Skeletal muscle cell (primary cell): ENCODE measurements around the gene STX3.

Experiments
- DNase-seq: peaks from one replicate; pipeline ENCODE4 v3.0.0-alpha.2; 2010; ENCODE audit warnings: low read depth
- H3K4me3 ChIP-seq: 2 replicates; pipeline ENCODE4 v1.5.1; 2011; ENCODE audit warnings: low read depth, mild to moderate bottlenecking, control low read depth, low read length, moderate library complexity

STX3 gene

GRCh38 chr11:59754859-59755700 lies at the start of gene STX3:
Gene STX3, plus strand, starts transcription at chr11:59755376. Its CDS starts 230 bp downstream, at chr11:59755606.
- H3K4me3 ChIP-seq, result peak within 1 kb of the TSS; percentile 84
- no peak for DNase-seq

- peak; percentile 39 for DNase-seq
Observed at GRCh38 chr11:59706518-59707285, 48.5 kb upstream of the STX3 start.

GRCh38 chr11:59707371-59707770 lies 47.8 kb upstream of the STX3 start:
- H3K4me3 ChIP-seq, result no peak overlapping the region
- no peak for DNase-seq

More at GRCh38 chr11:59706518-59707285, 48.5 kb upstream of the STX3 start:
- H3K4me3 ChIP-seq, result no peak overlapping the region

- no peak overlapping the region for H3K4me3 ChIP-seq
- DNase-seq, result no peak
Observed at GRCh38 chr11:59708537-59708936, 46.6 kb upstream of the STX3 start.

GRCh38 chr11:59710136-59710847 lies 44.9 kb upstream of the STX3 start:
- DNase-seq, result no peak
- H3K4me3 ChIP-seq, result no peak overlapping the region

GRCh38 chr11:59713745-59714144 lies 41.4 kb upstream of the STX3 start, which contains the start of gene OR10V1:
Gene OR10V1, minus strand, starts transcription at chr11:59713845. Its CDS starts 0 bp downstream, at chr11:59713845.
- DNase-seq, result no peak
- H3K4me3 ChIP-seq, result no peak within 1 kb of the TSS

- no peak overlapping the region for H3K4me3 ChIP-seq
- DNase-seq, result no peak
Observed at GRCh38 chr11:59716051-59716450, 39.1 kb upstream of the STX3 start.

GRCh38 chr11:59719556-59719955 lies 35.6 kb upstream of the STX3 start:
- DNase-seq, result no peak

GRCh38 chr11:59724066-59724465 lies 31.1 kb upstream of the STX3 start:
- H3K4me3 ChIP-seq, result no peak overlapping the region
- no peak for DNase-seq

More at GRCh38 chr11:59719556-59719955, 35.6 kb upstream of the STX3 start:
- H3K4me3 ChIP-seq, result no peak overlapping the region

- no peak overlapping the region for H3K4me3 ChIP-seq
- no peak for DNase-seq
Observed at GRCh38 chr11:59727426-59727825, 27.8 kb upstream of the STX3 start.

- no peak for DNase-seq
- H3K4me3 ChIP-seq, result no peak overlapping the region
Observed at GRCh38 chr11:59728154-59728553, 27.0 kb upstream of the STX3 start.

- DNase-seq, result no peak
- no peak overlapping the region for H3K4me3 ChIP-seq
Observed at GRCh38 chr11:59728913-59729312, 26.3 kb upstream of the STX3 start.

GRCh38 chr11:59729834-59730233 lies 25.3 kb upstream of the STX3 start:
- H3K4me3 ChIP-seq, result no peak overlapping the region
- DNase-seq, result no peak

- DNase-seq, result no peak
- no peak overlapping the region for H3K4me3 ChIP-seq
Observed at GRCh38 chr11:59730896-59731565, 24.1 kb upstream of the STX3 start.

- DNase-seq, result no peak
- H3K4me3 ChIP-seq, result no peak overlapping the region
Observed at GRCh38 chr11:59746111-59746510, 9.1 kb upstream of the STX3 start.

GRCh38 chr11:59753650-59754493 lies 1.3 kb upstream of the STX3 start:
- peak overlapping the region; percentile 84 for H3K4me3 ChIP-seq
- DNase-seq, result no peak

- peak overlapping the region; percentile 84 for H3K4me3 ChIP-seq
- DNase-seq, result no peak
Observed at GRCh38 chr11:59754494-59754858, 700 bp upstream of the STX3 start.

GRCh38 chr11:59755701-59756557 lies 753 bp downstream of the STX3 start:
- H3K4me3 ChIP-seq, result peak overlapping the region; percentile 84
- DNase-seq, result no peak
